GM12873 (cell line): Measurements from ENCODE around the gene KRTAP1-5.

ENCODE experiments used
- TF ChIP-seq, protein P1 (sequence below): IDR thresholded peaks from 2 replicates; pipeline ENCODE4 v1.5.1; 2012; ENCODE audit warnings: low read depth, mild to moderate bottlenecking, moderate library complexity, low read length, control low read depth; ENCODE audit not compliant: insufficient read depth; ENCODE audit errors: missing control alignments

The KRTAP1-5 gene, protein sequence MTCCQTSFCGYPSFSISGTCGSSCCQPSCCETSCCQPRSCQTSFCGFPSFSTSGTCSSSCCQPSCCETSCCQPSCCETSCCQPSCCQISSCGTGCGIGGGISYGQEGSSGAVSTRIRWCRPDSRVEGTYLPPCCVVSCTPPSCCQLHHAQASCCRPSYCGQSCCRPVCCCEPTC

DNA sequence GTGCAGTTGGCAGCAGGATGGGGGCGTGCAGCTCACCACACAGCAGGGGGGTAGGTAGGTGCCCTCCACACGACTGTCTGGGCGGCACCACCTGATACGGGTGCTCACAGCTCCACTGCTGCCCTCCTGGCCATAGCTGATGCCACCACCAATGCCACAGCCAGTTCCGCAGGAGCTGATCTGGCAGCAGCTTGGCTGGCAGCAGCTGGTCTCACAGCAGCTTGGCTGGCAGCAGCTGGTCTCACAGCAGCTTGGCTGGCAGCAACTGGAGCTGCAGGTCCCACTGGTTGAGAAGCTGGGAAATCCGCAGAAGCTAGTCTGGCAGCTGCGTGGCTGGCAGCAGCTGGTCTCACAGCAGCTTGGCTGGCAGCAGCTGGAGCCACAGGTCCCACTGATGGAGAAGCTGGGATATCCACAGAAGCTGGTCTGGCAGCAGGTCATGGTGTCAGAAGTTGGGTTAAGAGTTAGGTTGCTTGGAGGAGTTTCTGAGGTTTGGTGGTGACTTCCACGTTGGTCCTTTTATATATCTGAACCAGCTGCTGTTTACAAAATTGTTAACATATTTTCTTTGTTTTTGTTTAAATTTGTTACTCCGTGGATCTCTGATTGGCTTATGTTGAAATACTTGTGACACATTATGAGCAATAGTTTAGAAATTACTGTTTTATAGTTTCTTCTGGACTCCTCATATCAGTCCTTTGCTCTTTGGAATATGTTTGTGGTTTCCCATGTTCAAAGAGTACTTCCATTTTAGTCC, at the start of gene KRTAP1-5:
TSS of gene KRTAP1-5 (minus strand) at position 494 of the 757 bp plus-strand sequence. CDS start at position 441, 53 bp downstream.
- TF ChIP-seq, protein P1, sequence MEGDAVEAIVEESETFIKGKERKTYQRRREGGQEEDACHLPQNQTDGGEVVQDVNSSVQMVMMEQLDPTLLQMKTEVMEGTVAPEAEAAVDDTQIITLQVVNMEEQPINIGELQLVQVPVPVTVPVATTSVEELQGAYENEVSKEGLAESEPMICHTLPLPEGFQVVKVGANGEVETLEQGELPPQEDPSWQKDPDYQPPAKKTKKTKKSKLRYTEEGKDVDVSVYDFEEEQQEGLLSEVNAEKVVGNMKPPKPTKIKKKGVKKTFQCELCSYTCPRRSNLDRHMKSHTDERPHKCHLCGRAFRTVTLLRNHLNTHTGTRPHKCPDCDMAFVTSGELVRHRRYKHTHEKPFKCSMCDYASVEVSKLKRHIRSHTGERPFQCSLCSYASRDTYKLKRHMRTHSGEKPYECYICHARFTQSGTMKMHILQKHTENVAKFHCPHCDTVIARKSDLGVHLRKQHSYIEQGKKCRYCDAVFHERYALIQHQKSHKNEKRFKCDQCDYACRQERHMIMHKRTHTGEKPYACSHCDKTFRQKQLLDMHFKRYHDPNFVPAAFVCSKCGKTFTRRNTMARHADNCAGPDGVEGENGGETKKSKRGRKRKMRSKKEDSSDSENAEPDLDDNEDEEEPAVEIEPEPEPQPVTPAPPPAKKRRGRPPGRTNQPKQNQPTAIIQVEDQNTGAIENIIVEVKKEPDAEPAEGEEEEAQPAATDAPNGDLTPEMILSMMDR: no peak

- TF ChIP-seq, protein P1: no peak
Measured at GRCh38 chr17:41076788-41077187, 49.8 kb upstream of the KRTAP1-5 start.

DNA sequence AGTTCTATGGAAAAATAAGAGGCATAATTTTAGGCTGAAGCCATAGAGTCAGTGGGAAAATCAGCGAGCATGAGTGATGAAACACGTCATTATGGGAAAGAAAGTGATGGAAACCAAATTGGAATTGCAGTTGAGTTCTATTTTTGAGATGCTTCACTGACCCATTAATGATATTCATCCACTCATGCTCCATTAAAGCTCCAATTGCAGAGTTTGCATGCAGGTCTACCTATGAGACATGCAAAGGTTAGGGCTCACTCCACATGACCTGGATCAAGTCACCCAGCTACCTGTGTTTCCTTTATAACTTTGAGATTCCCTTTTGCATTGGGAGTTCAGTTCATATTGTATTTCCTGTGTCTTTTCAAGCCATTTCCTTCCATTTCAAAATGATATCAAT, 46.7 kb upstream of the KRTAP1-5 start:
- TF ChIP-seq, protein P1: no peak

DNA sequence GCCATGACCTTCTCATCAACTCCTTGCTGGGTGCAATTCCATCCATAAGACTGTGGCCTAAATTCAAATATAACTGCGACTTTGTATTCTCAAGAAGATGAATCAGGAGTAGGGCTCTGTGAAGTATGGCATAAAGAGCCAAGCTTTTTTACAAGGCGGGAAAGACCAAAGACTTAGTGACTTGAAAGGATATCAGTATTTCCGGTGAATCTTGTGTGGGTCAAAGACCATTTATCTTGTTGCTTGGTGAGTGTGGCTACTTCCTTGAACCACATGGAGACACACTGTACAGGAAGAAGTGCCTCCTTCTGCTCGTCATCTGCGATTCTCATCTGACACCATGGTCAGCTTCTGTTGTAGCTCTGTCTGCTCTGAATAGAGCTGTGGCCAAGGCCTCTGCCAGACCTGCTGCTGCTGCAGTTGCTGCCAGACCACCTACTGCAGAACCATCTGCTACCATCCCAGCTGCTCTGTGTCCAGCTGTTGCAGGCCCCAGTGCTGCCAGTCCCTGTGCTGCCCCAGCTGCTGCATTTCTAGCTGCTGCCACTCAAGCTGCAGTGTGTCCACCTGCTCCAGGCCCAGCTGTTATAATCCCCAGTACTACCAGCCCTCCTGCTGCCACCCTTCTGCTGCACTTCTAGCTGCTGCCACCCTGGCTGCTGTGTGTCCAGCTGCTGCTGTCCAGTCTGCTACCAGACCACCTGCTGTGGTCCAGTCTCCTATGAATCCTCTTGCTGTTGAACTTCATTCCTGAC, 44.8 kb upstream of the KRTAP1-5 start:
- TF ChIP-seq, protein P1: no peak

DNA sequence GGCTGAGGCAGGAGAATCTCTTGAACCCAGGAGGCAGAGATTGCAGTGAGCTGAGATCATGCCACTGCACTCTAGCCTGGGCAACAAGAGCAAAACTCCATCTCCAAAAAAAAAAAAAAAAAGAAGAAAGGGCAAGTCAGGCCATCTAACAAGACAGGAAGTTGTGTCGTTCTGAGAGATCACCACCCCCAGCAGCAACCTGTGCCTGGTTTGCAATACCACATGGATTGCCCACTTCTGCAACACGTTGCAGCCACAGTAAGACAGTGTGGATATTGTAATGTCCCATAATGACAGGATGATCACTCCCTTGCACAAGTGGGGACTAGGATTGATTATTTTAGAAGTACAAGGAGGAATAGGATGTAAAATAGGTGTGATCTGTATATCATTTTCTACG, 42.0 kb upstream of the KRTAP1-5 start:
- TF ChIP-seq, protein P1: no peak

DNA sequence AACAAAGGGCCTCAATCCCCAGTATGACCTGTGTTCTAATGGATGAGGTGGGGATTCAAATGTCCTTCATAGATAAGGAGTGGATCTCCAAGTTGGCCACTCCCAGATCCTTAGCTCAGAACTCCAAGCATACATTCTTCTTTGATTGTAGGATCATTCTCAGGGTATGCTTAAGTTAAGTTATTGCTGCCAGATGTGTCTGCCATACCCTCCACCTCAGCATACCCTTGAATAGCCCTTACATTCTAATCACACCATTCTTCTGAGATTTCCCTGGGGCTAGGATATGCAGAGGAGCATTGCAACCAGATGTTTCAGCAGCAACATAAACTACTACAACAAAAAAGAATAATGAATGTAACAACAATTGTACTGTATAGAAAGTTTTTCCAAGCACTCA, 40.3 kb upstream of the KRTAP1-5 start:
- TF ChIP-seq, protein P1: no peak
